Liver (tissue), 9 donors: Measurements from ENCODE around the gene CD300H. TPM values are rescaled to one million over a fixed set of nuclear protein-coding genes. Genes with fewer than 3 reads are reported as not detected.

Experiments
- DNase-seq: peaks from one replicate; pipeline ENCODE4 v3.0.0-alpha.2; 2017; ENCODE audit warnings: low spot score
- H3K27ac ChIP-seq, 2 donors: one replicate each; pipeline ENCODE4 v1.7.0; 2013; ENCODE audit warnings: inconsistent platforms in 2 of 2, low read length in 2 of 2, control low read depth in 1 of 2, low read depth in 1 of 2, mild to moderate bottlenecking in 1 of 2
- H3K27me3 ChIP-seq, 4 donors: one replicate each; pipeline versions ENCODE4 v1.6.1 to v1.7.0; 2013; ENCODE audit warnings: low read length in 3 of 4, inconsistent platforms in 1 of 4, mild to moderate bottlenecking in 1 of 4, moderate library complexity in 1 of 4; ENCODE audit not compliant: control insufficient read depth in 4 of 4, insufficient read depth in 4 of 4
- H3K36me3 ChIP-seq, 4 donors: one replicate each; pipeline versions ENCODE4 v1.6.1 to v1.7.0; 2013; ENCODE audit warnings: low read length in 3 of 4, mild to moderate bottlenecking in 3 of 4, low read depth in 1 of 4, moderate library complexity in 1 of 4; ENCODE audit not compliant: control insufficient read depth in 4 of 4, insufficient read depth in 3 of 4
- H3K4me1 ChIP-seq, 4 donors: one replicate each; pipeline versions ENCODE4 v1.6.1 to v1.7.0; 2013; ENCODE audit warnings: low read length in 3 of 4, mild to moderate bottlenecking in 3 of 4, moderate library complexity in 1 of 4; ENCODE audit not compliant: control insufficient read depth in 4 of 4, insufficient read depth in 4 of 4
- H3K4me3 ChIP-seq, 3 donors: one replicate each; pipeline versions ENCODE4 v1.6.1 to v1.7.0; 2013; ENCODE audit warnings: low read length in 3 of 3, control low read depth in 1 of 3, low read depth in 1 of 3, mild to moderate bottlenecking in 1 of 3
- H3K9ac ChIP-seq, 2 donors: one replicate each; pipeline ENCODE4 v1.7.0; 2013; ENCODE audit warnings: low read length in 2 of 2, mild to moderate bottlenecking in 2 of 2, moderate library complexity in 2 of 2, control low read depth in 1 of 2, low read depth in 1 of 2
- H3K9me3 ChIP-seq, 4 donors: one replicate each; pipeline versions ENCODE4 v1.6.1 to v1.7.0; 2013; ENCODE audit warnings: low read length in 3 of 4; ENCODE audit not compliant: control insufficient read depth in 4 of 4
- ATF3 ChIP-seq: IDR thresholded peaks from 2 replicates; pipeline ENCODE4 v1.6.1; 2016; ENCODE audit warnings: antibody characterized with exemption
- EGR1 ChIP-seq, 2 donors: IDR thresholded peaks; 2 replicates each; pipeline ENCODE4 v1.6.1; 2016 to 2018; ENCODE audit warnings: antibody characterized with exemption in 2 of 2, low read depth in 2 of 2
- GABPA ChIP-seq, 2 donors: IDR thresholded peaks in 1 of 2; conservative IDR thresholded peaks in 1 of 2; 2 replicates each; pipeline ENCODE4 v1.6.1; 2016; ENCODE audit warnings: antibody characterized with exemption in 2 of 2, mild to moderate bottlenecking in 1 of 2, moderate library complexity in 1 of 2
- HNF4A ChIP-seq, 2 donors: conservative IDR thresholded peaks; 2 replicates each; pipeline ENCODE4 v1.6.1; 2016; ENCODE audit warnings: antibody characterized with exemption in 2 of 2, mild to moderate bottlenecking in 2 of 2
- HNF4G ChIP-seq: IDR thresholded peaks from 2 replicates; pipeline ENCODE4 v1.6.1; 2016; ENCODE audit warnings: antibody characterized with exemption
- NR2F2 ChIP-seq: IDR thresholded peaks from 2 replicates; pipeline ENCODE4 v1.6.1; 2016; ENCODE audit warnings: antibody characterized with exemption
- RAD21 ChIP-seq, 2 donors: IDR thresholded peaks; 2 replicates each; pipeline ENCODE4 v1.6.1; 2016; ENCODE audit warnings: antibody characterized with exemption in 2 of 2, mild to moderate bottlenecking in 2 of 2
- REST ChIP-seq: IDR thresholded peaks from 2 replicates; pipeline ENCODE4 v1.6.1; 2016; ENCODE audit warnings: antibody characterized with exemption, mild to moderate bottlenecking
- RXRA ChIP-seq, 2 donors: IDR thresholded peaks; 2 replicates each; pipeline ENCODE4 v1.6.1; 2017 to 2018; ENCODE audit warnings: antibody characterized with exemption in 2 of 2, mild to moderate bottlenecking in 1 of 2
- SP1 ChIP-seq: IDR thresholded peaks from 2 replicates; pipeline ENCODE4 v1.6.1; 2018; ENCODE audit warnings: antibody characterized with exemption, mild to moderate bottlenecking
- TAF1 ChIP-seq: conservative IDR thresholded peaks from 2 replicates; pipeline ENCODE4 v1.6.1; 2016; ENCODE audit warnings: antibody characterized with exemption, mild to moderate bottlenecking
- YY1 ChIP-seq: IDR thresholded peaks from 2 replicates; pipeline ENCODE4 v1.6.1; 2016; ENCODE audit warnings: antibody characterized with exemption, mild to moderate bottlenecking
- WGBS: extraction: QIAGEN DNeasy Blood & Tissue Kit; methylation state at CpG from one replicate; pipeline ENCODE4 v1.1.7; 2013; 5-methylcytosine and 5-hydroxymethylcytosine counted together
- polyA plus RNA-seq, 2 donors: library from polyadenylated mRNA; stranded (reverse) in 1 of 2; unstranded in 1 of 2; fragments of 200-250 nt in 1 of 2; fragments of >200 nt in 1 of 2; fragmentation: Nextera tagmentation in 1 of 2; extraction: Ambion mirVana in 1 of 2; gene quantifications; one replicate each; pipeline versions ENCODE4 v1.2.1 to v1.2.3, GENCODE V29; 2013 to 2015
- total RNA-seq, 2 donors: library from RNA; depleted of rRNA; stranded (reverse); fragments of >200 nt; gene quantifications; one replicate each; pipeline ENCODE4 v1.2.3, GENCODE V29; 2014
- donor health status: healthy.
- donor health status: healthy.
- donor health status: healthy.
- donor health status: healthy.
- donor health status: healthy.

The CD300H gene
- total and polyA plus RNA-seq, 4 donors: 0.47 TPM; not detected in 3

GRCh38 chr17:74604200-74604599, 36.9 kb upstream of the CD300H start:
- 79% methylated on average over 6 of the region's 6 CpGs for WGBS
- DNase-seq: no peak
- Histone ChIP-seq H3K4me1 (no peaks in the 10 kb centered on the region), H3K4me3 (no peak overlapping the region), H3K36me3 (no peaks in the 10 kb centered on the region), H3K9ac (no peak overlapping the region), H3K27me3 (peaks cover 0 to 8% (median under 1%) of the 10 kb centered on the region in 4 donors), H3K9me3 (no peaks in the 10 kb centered on the region), H3K27ac (no peak overlapping the region)
- TF ChIP-seq REST: no peak
- no peak for TF ChIP-seq GABPA (IDR thresholded peaks at IDR 0.05 in 1 of 2, conservative IDR thresholded peaks at IDR 0.05 in 1 of 2)

GRCh38 chr17:74603746-74604145, 36.4 kb upstream of the CD300H start:
- H3K27ac ChIP-seq: no peak overlapping the region
- WGBS: 68% methylated on average over 5 of the region's 5 CpGs
- peaks cover 0 to 8% (median 2%) of the 10 kb centered on the region in 4 donors for H3K27me3 ChIP-seq
- no peak for DNase-seq
- no peaks in the 10 kb centered on the region for H3K4me1 ChIP-seq
- no peak overlapping the region for H3K9ac ChIP-seq
- TF ChIP-seq NR2F2: no peak
- TF ChIP-seq HNF4G: no peak
- no peak for TF ChIP-seq EGR1 (IDR thresholded peaks at IDR 0.05; ENCODE audit: low read depth in 2 of 2)
- TF ChIP-seq SP1: no peak
- no peak for TF ChIP-seq REST
- TF ChIP-seq HNF4A (conservative IDR thresholded peaks at IDR 0.05): no peak
- no peak for TF ChIP-seq YY1
- TF ChIP-seq GABPA (IDR thresholded peaks at IDR 0.05 in 1 of 2, conservative IDR thresholded peaks at IDR 0.05 in 1 of 2): no peak
- TF ChIP-seq TAF1: no peak
- no peak for TF ChIP-seq RXRA (IDR thresholded peaks at IDR 0.05)
- no peak for TF ChIP-seq RAD21 (IDR thresholded peaks at IDR 0.05)
- TF ChIP-seq ATF3: no peak
- H3K4me3 ChIP-seq: no peak overlapping the region
- H3K9me3 ChIP-seq: no peaks in the 10 kb centered on the region
- no peaks in the 10 kb centered on the region for H3K36me3 ChIP-seq
